ENCODE data around the gene STPG3. TPM values are rescaled to one million over a fixed set of nuclear protein-coding genes. Genes with fewer than 3 reads are reported as not detected.

STPG3 gene
- total RNA-seq, 1 donor from 2014 or later: not detected

DNA sequence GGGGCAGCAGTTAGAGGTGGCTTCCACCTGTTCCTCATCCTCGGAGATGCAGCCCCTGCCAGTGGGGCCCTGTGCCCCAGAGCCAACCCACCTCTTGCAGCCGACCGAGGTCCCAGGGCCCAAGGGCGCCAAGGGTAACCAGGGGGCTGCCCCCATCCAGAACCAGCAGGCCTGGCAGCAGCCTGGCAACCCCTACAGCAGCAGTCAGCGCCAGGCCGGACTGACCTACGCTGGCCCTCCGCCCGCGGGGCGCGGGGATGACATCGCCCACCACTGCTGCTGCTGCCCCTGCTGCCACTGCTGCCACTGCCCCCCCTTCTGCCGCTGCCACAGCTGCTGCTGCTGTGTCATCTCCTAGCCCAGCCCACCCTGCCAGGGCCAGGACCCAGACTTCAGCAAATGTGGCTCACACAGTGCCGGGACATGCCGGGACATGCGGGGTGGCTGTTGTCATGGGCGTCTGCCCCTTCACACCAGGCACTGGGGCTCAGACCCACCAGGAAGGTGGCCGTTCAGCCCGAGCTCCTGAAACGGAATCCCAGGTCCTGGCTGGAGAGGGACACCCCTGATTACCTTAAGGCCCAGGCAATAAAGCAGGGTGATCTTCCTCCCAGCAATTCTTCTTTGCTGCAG is 25.3 kb upstream of the STPG3 start:
- no peaks in the 10 kb centered on the region for H3K9me3 ChIP-seq
- H3K27ac ChIP-seq: no peak overlapping the region
- no peaks in the 10 kb centered on the region for H3K36me3 ChIP-seq
- H3K4me3 ChIP-seq: peak overlapping the region in 1 of 2 donors; percentile 26
- TF ChIP-seq CTCF (IDR thresholded peaks at IDR 0.05) (no peak), POLR2A (IDR thresholded peaks at IDR 0.05) (no peak), POLR2AphosphoS5 (IDR thresholded peaks at IDR 0.05; ENCODE audit: insufficient read depth in 1 of 2, low read depth in 1 of 2) (no peak)
- no peaks in the 10 kb centered on the region for H3K27me3 ChIP-seq
- intact Hi-C loops (cut with DNase I): loop anchor here (5.0 kb wide), 2 partner anchors 34 to 131 kb away; no protein-coding TSS in a partner anchor
- peaks cover 38% of the 10 kb centered on the region for H3K4me1 ChIP-seq
- DNase-seq (ENCODE audit: extremely low spot score in 2 of 2): no peak

GRCh38 chr9:137226338-137227053 is 24.6 kb upstream of the STPG3 start:
- Histone ChIP-seq H3K27ac (no peak overlapping the region), H3K27me3 (no peaks in the 10 kb centered on the region), H3K4me3 (peak overlapping the region in 1 of 2 donors; percentile 26), H3K36me3 (no peaks in the 10 kb centered on the region), H3K4me1 (peaks cover 32% of the 10 kb centered on the region), H3K9me3 (no peaks in the 10 kb centered on the region)
- intact Hi-C loops (cut with DNase I): loop anchor here (1.0 to 5.0 kb wide), 3 partner anchors 34 to 131 kb away; no protein-coding TSS in a partner anchor
- DNase-seq (ENCODE audit: extremely low spot score in 2 of 2): no peak
- TF ChIP-seq POLR2A (IDR thresholded peaks at IDR 0.05): no peak
- TF ChIP-seq POLR2AphosphoS5 (IDR thresholded peaks at IDR 0.05; ENCODE audit: insufficient read depth in 1 of 2, low read depth in 1 of 2): peak in 1 of 2 donors; percentile 13
- TF ChIP-seq CTCF (IDR thresholded peaks at IDR 0.05): no peak

DNA sequence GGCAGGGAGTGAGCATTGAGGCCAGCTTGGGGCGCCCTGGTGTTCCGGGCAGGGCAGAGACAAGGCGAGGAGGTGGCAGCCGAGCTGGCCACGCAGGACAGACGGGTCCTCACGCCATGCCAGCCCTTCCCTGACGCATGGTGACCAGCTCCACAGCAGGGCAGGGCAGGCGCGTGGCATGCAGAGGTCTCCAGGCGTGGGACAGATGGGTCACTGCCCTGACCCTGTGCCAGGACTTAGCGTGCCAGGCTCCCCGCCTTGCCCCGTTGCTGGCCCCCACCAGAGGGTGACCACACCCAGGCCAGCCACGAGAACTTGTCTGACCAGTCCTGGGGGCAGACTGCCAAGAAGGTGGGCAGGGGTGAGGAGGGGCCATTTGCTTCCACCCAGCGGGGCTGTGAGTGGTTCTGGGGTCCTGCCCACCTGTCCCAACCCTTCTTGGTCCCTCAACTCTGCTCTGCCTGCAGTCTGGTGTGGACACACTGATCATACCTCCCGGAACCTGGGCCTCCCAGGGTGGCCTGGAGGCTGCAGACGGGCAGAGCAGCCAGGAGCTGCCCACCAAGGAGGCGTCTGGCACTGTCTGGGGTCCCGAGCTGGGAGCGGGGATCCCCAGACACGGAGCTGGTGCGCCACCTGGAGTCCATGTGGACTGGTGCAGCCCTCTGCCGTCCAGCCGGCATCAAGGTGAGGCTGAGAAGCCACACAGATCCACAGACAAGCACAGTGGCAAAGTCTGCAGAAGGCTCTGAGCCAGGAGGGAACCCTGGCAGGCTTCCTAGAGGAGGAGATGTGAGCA is 23.8 kb upstream of the STPG3 start, which contains the start of gene RNF224:
Gene RNF224 (plus strand): TSS at position 449 of the 799 bp plus-strand sequence. CDS start 834 bp downstream, outside the sequence.
- no peak within 1 kb of the TSS for H3K27ac ChIP-seq
- no peaks in the 10 kb centered on the region for H3K9me3 ChIP-seq
- DNase-seq (ENCODE audit: extremely low spot score in 2 of 2): no peak
- peak within 1 kb of the TSS in 1 of 2 donors; percentile 26 for H3K4me3 ChIP-seq
- H3K27me3 ChIP-seq: no peaks in the 10 kb centered on the region
- TF ChIP-seq CTCF (IDR thresholded peaks at IDR 0.05) (peak; percentile 57 to 76 (median 60)), POLR2AphosphoS5 (IDR thresholded peaks at IDR 0.05; ENCODE audit: insufficient read depth in 1 of 2, low read depth in 1 of 2) (peak in 1 of 2 donors; percentile 23), POLR2A (IDR thresholded peaks at IDR 0.05) (no peak)
- peaks cover 29% of the 10 kb centered on the region for H3K4me1 ChIP-seq
- no peaks in the 10 kb centered on the region for H3K36me3 ChIP-seq
- intact Hi-C loops (cut with DNase I): loop anchor here (1.0 to 5.0 kb wide), 3 partner anchors 35 to 130 kb away; no protein-coding TSS in a partner anchor

- intact Hi-C loops (cut with DNase I): loop anchor here (1.0 to 5.0 kb wide), 3 partner anchors 36 to 129 kb away; no protein-coding TSS in a partner anchor
- Histone ChIP-seq H3K36me3 (no peaks in the 10 kb centered on the region), H3K9me3 (no peaks in the 10 kb centered on the region), H3K4me1 (peaks cover 22% of the 10 kb centered on the region), H3K27ac (no peak overlapping the region), H3K4me3 (no peak overlapping the region), H3K27me3 (peaks cover 4% of the 10 kb centered on the region)
- TF ChIP-seq POLR2A (IDR thresholded peaks at IDR 0.05): no peak
- no peak for TF ChIP-seq POLR2AphosphoS5 (IDR thresholded peaks at IDR 0.05; ENCODE audit: insufficient read depth in 1 of 2, low read depth in 1 of 2)
- TF ChIP-seq CTCF (IDR thresholded peaks at IDR 0.05): no peak
- DNase-seq (ENCODE audit: extremely low spot score in 2 of 2): no peak
Observed at GRCh38 chr9:137227853-137228505, 23.1 kb upstream of the STPG3 start.

Measured in vagina (tissue), 2 donors.